ENCODE measurements around the gene TAF4.
"Not testable (repeated sequence)": the region's sequence is repeated elsewhere in the genome, so short reads cannot be mapped to it uniquely, and the experiment has no call there.

Gene TAF4

GRCh38 chr20:61983965-61984364 is 81.7 kb downstream of the TAF4 start:
- DNase-seq (ENCODE audit: low read depth in 2 of 2): no peak
- TF ChIP-seq CTCF (IDR thresholded peaks at IDR 0.05; ENCODE audit: low read depth, low read length): no peak
- no peak overlapping the region for H3K4me3 ChIP-seq (replicated peaks in 1 of 2; ENCODE audit: low read depth in 2 of 2, low read length in 2 of 2)

GRCh38 chr20:61982951-61983315 is 82.7 kb downstream of the TAF4 start:
- no peak for TF ChIP-seq CTCF (IDR thresholded peaks at IDR 0.05; ENCODE audit: low read depth, low read length)

GRCh38 chr20:61982191-61982950 is 83.3 kb downstream of the TAF4 start:
- TF ChIP-seq CTCF (IDR thresholded peaks at IDR 0.05; ENCODE audit: low read depth, low read length): no peak
- H3K4me3 ChIP-seq (replicated peaks in 1 of 2; ENCODE audit: low read depth in 2 of 2, low read length in 2 of 2): no peak overlapping the region
- no peak for DNase-seq (ENCODE audit: low read depth in 2 of 2)

More at GRCh38 chr20:61982951-61983315, 82.7 kb downstream of the TAF4 start:
- no peak for DNase-seq (ENCODE audit: low read depth in 2 of 2)
- H3K4me3 ChIP-seq (replicated peaks in 1 of 2; ENCODE audit: low read depth in 2 of 2, low read length in 2 of 2): no peak overlapping the region

- not testable (repeated sequence) for H3K4me3 ChIP-seq (replicated peaks in 1 of 2; ENCODE audit: low read depth in 2 of 2, low read length in 2 of 2); DNase-seq (ENCODE audit: low read depth in 2 of 2)
These were observed 84.0 kb downstream of the TAF4 start for GRCh38 chr20:61981691-61982090.

GRCh38 chr20:61980647-61981583 is 84.8 kb downstream of the TAF4 start:
- peak; percentile 50 for TF ChIP-seq CTCF (IDR thresholded peaks at IDR 0.05; ENCODE audit: low read depth, low read length)
- DNase-seq (ENCODE audit: low read depth in 2 of 2): peak; percentile 18 to 41
- H3K4me3 ChIP-seq (replicated peaks in 1 of 2; ENCODE audit: low read depth in 2 of 2, low read length in 2 of 2): no peak overlapping the region

- no peak for TF ChIP-seq CTCF (IDR thresholded peaks at IDR 0.05; ENCODE audit: low read depth, low read length)
- no peak overlapping the region for H3K4me3 ChIP-seq (replicated peaks in 1 of 2; ENCODE audit: low read depth in 2 of 2, low read length in 2 of 2)
- no peak for DNase-seq (ENCODE audit: low read depth in 2 of 2)
These were observed 85.7 kb downstream of the TAF4 start for GRCh38 chr20:61979701-61980635.

Measured in cardiac fibroblast (primary cell).